Inflammatory macrophage treated with lipopolysaccharide for 4 hours (primary cell): Measurements from ENCODE around the gene FOXC2.
A peak's percentile ranks its signal among the peaks of the same experiment; 100 is the strongest.

Source experiments
- DNase-seq: peaks from one replicate; pipeline ENCODE4 v3.0.0-alpha.2; 2020

The FOXC2 gene

DNA sequence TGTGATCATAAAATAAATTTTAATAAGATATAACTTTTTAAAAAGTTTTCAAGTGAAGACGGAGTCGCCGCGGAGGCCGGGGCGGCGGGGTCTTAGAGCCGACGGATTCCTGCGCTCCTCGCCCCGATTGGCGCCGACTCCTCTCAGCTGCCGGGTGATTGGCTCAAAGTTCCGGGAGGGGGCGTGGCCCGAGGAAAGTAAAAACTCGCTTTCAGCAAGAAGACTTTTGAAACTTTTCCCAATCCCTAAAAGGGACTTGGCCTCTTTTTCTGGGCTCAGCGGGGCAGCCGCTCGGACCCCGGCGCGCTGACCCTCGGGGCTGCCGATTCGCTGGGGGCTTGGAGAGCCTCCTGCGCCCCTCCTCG lies at the start of gene FOXC2:
Gene FOXC2, plus strand, starts transcription at position 229 of the 365 bp plus-strand sequence. CDS start 507 bp downstream, outside the sequence.
- peak; percentile 35 for DNase-seq

DNA sequence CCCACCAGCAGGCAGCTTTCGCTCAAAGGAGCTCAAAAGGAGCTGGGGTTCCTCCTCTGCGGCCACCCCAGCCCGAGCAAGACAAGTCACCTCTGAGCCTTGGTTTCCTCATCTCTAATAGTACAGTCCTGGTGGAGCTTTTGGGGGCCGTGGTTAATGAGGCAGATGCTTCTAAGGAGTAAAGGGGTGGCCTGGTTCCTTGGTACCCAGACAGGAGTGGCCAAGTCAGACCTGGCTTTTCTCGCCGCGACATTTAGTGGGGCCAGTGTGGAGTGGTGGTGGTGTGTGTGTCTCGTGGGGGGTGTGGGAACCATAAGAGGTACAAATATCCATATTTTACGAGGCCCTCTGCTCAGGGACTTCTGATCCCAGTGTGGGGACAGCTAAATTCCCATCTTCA lies 49.6 kb upstream of the FOXC2 start:
- no peak for DNase-seq

DNA sequence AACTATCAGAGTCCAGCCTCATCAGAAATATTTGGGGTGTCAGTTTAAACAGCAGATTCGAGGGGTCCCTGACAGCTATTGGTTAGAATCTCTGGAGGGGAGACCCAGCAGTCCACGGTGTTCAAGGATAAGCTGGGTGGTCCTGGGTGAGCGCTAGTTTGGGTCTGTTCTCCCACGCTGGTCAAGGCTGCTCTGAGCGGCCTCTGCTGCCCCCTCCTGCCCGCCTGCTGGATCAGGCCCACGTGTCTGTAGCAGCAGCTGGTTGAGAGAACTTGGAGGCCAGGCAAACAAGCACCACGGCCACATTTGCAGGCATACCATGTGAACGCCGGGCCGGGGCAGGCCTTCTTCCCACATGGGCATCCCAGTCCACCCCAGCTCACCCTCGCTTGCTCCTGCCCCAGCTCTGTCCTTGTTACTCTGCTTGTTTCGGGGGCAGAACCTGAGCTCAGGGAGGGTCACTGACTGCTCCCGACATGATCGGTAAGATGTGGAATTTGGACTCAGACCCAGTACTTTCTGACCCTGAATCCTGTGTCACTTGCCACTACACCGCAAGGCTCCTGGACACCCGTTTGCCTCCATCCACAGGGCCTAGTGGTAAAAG lies 48.9 kb upstream of the FOXC2 start:
- peak; percentile 52 for DNase-seq

DNA sequence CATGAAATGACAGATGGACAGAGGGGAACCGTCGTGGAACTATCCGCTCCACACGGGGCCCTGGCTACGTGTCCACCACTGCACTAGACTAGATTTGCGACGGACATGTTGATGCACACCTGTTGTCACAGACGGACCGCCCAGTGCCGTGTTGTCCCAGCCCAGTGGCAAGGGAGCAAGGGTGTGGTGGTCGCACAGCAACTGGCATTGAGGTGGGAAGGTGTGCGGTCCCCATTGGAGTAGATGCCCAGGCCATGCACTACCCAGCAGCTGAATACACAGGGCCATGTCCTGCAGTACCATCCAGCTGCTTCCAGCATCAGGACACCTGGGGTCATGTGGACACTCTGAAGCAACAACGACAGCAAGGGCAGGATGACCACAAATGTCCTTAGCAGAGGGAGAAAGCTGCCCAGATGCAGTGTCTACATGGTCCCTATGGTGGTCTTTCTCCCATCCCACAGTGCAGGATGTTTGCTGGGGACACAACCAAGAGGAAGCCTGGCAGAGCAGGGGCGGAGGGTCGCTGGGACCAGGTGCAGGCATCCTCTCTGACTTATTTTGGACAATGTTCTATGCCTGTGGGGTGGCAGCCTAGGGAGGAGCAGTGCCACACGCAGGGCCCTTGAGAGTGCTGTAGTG lies 47.5 kb upstream of the FOXC2 start:
- DNase-seq: no peak

DNA sequence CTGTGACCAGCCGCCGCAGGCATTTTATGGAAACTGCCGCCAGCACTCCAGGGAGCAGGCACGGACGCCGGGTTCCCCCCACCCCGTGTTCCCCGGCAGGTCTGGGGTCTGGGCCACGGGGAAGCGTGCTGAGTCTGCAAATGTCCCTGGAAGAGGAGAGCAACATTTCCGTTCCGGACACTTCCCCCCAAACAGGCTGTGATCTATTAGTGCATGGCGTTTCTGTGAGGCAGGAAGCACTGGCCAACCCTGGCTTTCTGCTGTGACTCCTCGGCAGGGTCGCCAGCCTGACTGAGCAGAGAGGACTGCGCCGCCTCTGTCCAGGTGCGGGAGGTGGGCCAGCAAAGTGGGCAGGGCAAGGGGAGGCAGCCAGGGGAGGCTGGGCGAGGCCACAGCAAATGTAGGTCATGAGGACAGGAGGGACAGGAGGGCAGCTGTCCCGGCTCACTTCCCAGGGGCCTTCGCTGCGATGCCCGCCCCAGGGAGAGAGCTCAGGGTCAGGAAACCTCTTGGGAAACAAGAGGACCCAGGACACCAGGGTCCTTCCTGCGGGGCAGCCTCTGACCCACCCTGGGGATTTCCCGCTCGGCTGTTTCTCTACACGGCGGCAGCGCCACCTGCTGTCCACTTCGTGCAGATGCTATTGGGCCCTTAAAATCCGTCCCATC lies 46.8 kb upstream of the FOXC2 start:
- peak; percentile 46 for DNase-seq

DNA sequence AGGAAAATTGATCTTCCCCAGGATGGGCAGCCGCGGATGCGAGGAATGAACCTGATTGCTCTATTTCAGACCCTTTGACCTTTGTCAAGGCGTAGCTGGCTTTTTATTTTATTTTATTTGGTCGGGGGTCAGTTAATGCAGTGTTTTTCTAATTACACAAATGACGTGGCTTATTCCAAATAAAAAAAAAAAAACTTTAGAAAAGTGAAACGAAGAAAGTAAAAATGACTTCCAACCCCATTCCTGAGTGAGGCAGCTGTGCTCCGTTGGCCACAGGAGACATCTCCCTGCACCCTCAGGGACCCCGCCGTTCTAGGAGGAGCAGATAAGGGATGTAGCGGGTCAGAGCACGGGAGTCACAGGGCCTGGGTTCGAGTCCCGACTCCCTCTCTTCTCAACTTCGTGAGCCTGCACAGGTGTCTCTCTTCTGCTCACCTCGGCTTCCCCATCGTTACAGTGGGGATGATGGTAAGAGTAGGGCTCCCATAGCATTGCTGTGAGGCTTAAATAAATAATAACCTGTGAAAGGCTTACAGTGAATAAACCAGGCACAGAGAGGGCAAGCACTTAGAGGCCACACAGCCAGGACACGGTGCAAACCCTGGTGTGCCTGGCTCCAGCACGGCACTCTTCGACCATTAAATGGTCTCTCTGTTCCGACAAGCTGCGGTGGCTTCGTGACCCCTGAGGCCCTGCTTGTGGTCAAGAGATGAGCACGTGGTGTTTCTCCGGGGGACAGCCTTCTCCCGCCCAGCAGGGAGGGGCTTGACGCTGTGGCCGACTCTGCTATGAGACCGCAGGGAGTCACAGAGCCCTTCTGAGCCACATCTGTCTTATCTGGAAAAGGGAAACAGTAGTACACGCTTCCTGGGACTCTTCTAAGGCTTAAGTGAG lies 46.1 kb upstream of the FOXC2 start:
- DNase-seq: no peak

DNA sequence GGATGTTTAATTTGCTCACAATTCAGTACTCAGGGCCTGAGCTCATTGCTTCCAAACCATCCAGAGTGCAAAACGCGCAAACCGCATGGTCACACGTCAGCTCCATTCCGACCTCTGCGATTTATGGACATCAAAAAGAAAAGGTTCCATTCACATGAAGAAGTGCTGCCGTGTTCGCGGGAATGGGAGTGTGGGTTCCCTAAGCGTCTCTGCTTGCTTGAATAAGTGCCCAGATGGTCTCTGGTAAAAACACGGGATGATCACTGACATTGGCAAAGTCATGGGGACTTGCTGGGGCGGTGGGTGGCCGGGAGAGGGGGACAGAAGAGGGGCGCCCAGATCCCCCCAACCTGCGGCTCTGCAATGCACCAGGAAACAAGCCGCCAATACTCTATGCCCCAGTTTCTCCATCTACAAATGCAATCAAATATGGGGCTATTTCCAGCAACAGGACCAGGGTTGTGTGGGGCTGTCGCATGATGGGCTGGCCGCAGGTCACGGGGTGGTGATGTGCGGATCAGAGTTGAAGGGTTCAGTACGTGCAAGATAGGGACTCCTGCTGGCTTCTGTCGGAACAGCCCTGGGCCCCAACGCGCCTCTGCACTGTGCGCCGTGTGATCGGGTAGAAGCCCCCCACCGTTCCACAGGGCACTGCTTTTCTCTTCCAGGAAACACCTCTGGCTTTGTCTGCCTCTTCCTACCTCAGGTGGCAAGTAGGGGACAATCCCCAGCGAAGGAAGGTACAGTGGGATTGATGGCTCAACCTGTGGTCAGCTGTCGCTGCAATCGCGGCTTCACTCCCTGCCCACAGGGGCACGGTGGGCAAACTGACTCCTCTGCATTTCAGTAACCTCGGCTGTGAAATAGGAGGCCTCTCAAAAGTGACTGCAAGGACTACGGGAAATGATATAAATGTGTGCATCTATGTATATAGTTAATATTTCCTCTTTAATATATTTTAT lies 45.1 kb upstream of the FOXC2 start:
- DNase-seq: no peak

DNA sequence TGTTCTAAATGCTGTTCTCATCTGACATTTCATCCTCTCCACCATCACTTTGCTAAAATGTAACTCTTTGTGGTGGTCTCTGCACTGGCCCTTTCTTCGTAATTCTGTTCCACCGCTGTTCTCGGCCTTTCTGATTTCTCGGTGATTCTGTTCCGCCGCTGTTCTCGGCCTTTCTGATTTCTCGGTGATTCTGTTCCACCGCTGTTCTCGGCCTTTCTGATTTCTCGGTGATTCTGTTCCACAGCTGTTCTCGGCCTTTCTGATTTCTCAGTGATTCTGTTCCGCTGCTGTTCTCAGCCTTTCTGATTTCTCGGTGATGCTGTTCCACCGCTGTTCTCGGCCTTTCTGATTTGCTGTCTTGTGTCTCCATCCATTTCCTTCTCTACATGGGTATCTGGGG lies 44.0 kb upstream of the FOXC2 start:
- no peak for DNase-seq

DNA sequence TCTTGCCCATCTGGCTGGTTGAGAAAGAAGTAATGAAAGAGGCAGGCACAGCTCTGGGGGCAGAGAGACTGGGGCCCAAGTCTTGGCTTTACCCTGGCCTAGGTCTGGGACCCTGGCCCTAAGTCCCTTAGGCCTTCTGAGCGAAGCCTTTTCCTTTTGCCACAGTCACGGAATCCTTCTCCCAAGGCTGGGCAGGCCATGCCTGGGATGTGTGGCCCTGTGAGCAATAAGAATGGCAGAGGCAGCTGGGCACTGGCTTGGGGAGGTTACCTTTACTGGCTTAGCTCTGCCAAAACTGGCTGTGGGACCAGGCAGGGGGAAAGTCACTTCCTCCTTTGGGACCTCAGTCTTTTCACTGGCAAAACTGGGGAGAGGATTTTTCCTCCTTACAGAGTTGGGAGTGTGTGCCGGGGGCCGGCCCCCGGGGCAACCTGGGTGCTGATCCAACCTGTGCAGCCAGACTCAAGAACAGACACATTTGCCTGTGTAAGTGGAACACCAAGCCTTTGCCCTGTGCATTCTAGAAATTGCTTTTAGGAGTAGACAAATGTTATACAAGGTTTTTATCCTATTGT lies 43.4 kb upstream of the FOXC2 start:
- no peak for DNase-seq

DNA sequence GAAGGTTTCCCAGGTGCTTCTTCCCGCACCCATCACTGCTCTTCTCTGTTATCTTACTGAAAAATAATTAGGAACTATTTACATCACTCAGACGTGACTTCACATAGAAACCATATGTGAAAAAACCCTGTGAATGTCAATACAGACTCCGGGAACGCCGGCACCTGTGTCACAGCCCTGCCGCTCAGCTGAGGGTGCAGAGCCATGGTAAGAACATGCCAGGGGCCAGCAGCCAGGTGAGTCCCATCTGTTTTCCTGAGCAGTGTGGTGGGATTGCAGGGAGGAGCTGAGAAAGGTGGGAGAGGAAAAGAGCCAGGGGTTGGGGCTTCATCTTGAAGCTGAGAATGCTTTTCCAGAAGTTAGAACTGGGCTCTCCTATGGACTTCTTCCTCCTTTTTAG lies 42.6 kb upstream of the FOXC2 start:
- DNase-seq: no peak

DNA sequence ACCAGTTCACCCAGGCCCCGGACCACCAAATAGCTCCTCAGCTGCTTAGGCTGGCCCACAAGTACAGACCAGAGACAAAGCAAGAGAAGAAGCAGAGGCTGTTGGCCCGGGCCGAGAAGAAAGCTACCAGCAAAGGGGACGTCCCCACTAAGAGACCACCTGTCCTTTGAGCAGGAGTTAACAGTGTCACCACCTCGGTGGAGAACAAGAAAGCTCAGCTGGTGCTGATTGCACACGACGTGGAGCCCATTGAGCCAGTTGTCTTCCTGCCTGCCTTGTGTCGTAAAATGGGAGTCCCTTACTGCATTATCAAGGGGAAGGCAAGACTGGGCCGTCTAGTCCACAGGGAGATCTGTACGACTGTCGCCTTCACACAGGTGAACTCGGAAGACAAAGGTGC lies 40.9 kb upstream of the FOXC2 start:
- DNase-seq: no peak

DNA sequence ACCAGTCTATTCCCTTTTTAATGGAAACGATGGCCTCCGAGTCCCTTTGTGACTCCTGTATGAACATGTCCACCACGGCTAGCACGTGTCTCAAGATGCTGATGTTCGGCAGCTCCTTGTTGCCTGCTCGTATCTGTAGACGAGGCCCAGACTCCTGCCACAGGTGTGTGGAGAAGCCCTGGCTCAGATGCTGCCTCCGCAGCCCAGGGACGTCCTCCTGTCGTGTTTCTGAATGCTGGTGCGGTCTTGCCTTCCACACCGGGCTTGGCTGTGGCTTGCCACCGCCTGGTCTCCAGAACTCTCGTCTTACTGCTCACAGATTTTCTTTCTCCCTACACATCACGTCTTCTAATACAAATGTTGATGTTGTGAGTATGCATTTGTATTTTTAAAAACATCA lies 39.3 kb upstream of the FOXC2 start:
- no peak for DNase-seq

DNA sequence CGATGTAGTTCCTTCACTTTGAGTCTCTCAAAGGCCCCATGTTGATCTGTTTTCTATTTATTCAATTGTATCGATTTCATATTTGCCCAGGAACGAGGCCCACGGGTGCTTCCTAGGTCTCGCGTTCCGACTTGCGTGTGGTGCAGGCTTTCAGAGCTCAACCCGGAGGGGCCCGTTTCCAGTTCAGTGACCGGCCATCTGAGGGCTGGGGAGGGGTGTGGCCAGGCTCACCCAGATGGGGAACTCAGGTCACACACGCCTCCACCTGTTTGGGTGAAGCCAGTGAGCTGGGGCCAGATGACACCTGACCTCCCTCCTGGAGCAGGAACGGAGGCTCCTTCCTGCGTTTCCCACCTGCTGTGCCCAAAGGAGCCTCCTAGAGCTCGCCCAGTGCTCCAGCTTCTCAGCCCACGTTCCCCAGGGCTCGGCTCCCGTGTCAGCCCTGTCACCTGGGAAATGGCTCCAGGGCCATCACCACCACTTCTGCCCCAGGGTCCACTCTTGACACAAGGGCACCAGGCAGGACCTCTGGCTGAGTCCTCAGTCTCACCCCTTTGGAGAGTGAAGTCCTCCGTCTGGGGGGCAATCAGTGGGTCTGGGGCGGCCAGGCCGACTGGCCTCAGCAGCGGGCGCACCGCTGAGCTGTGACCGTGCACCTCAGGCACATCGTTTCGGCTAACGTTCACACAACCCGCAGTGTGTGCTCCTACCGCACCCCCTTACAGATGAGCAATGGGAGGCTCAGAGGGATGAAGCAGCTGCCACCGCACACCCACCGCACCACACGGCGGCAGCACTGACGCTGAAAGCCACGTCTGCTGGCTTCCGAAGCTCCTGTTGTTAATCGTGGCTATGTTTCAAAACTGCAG lies 38.3 kb upstream of the FOXC2 start:
- no peak for DNase-seq

DNA sequence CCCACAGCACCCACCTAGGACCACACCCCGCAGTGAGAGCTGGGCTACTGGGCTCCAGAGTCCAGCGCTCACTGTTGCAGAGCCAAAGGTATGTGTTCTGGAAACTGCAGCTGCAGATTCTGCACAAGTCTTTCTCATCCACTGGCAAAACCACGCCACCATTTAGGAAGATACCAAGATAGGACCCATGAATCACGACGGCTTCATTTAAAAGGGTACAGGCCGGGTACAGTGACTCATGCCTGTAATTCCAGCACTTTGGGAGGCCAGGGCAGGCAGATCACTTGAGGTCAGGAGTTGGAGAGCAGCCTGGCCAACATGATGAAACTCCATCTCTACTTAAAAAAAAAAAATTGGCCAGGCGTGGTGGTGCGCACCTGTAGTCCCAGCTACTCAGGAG lies 37.5 kb upstream of the FOXC2 start:
- no peak for DNase-seq

DNA sequence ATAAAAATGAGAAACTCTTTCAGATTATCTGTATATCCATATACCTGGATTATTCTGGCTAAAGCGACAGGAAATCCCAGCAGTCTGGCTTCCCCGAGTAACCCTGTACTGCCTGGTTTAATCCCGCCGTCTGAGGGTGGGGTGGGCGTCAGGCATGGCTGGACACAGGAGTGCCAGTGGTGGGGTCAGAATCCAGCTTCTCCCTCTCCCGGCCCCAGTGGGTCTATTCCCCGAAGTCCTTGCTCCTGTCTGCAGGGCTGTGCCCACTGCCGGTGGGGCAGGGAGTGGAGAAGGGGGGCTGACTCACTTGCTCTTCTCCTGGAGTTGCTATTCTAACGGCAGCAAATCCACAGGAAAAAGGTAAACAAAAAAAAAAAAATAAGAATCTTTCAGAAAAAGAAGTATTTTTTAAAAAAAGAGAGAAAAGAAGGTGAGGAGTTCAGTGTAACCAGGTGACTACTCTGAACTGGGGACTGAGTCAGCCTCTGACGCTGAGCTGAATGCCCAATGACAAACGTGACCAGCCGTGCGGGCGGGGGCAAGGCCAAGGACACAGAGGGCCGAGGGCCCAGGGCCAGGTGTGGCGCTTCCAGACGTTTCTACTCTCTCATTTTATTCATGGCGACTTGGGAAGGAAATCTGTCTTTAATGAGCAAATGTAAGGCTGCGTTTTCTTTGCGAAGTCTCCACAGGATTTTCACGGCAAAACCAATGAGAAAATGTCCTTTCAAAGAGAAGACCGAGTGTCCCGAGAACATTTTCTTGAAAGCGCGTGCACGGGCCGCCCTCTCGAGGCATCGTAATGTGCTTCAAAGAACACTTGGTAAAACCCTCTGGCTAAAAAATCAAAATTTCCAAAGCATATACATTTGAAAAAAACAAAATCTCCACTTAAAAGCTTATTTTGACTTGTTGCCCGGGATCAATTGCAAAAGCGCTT lies 36.1 kb upstream of the FOXC2 start:
- DNase-seq: no peak

DNA sequence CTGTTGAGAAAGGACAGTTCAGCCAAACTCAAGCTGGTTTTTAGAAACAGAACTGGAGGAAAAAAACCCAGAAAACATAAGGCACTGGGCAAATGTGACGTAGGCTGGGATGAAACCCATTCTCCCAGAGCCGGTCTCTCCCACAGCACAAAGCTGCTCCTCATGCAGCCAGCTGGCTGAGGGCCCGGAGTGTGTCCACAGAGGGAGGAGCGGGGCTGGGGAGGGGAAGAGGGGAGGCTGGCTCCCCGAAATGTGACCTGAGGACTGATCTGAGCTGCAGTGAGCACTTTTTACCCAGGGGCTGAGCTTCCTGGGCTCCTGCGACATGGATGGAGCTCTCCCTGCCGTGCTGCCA lies 35.5 kb upstream of the FOXC2 start:
- DNase-seq: no peak

DNA sequence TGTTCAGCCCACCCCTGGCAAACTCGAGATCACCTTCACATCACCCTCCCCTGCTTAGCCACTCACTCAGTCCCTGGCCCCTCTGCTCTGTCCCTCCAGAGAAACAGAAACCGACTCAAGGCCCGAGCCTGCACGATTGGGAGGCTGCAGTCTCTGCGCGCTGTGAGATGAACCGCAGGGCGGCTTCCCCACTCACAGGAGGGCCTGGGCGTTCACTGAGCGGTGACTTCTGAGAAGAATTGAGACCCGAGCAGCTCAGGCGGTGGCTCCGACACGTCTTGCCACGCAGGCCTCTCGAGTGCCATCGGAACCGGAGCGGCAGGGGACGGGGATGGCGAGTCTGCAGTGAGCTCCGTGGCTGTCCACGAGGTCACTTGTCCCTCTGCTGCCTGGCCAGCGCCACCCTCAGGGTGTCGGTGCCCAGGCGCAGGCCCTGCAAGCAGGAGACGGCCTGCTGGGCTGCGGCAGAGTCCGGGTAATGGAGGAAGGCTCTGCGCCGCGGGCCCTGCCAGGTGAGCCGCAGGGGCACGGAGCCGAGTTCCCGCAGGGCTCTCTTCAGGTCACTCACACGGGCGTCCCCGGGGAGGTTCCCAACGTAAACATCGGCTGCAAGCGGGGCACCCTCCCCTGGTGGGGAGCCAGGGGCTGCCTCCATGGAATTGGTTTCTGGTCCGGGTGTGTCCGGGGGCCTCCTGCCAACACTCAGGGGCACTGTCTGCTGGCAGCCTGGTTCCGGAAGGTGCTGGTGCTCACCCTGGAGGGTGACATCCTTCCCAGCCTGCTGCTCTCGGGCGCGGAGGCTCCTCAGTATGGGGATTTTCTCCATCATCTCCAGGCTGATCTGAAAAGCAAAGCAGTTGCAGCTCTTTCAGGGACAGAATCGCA lies 34.7 kb upstream of the FOXC2 start:
- no peak for DNase-seq

DNA sequence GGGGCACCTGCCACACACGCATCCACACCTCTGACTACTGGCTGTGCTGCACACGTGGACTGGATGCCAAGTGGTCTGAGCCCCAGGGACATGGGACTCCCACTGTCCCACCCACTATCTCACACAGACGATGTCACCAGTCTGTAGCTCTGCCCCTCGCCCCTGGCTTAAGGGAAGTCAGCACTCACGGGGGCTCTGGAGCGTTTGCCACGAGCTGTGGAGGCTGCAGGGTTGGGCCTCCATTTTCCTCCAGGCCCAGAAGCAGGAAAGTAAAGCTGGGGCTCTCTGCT lies 34.2 kb upstream of the FOXC2 start:
- no peak for DNase-seq

DNA sequence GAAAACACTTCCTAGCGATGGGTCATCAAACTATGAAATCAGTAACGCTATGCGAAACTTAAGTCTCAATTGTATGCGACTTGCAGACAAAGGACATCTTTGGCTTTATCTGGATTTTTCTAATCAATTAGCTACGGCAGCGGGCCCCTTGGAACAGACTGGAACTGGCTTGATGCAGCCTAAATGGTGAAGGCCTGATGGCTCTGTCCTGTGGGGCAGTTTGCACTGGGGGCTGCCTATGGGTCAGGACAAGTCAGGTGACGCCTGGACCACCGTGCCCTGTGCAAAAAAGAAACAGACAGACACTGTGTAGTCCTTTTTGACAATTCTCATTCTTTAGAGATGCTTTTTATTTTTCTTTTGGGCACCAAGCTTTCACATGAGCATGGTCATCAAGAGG lies 33.6 kb upstream of the FOXC2 start:
- no peak for DNase-seq
